GM12892 (cell line): Measurements from ENCODE around the gene FN1.

Source experiments
- POLR2A ChIP-seq: IDR thresholded peaks from 2 replicates; pipeline ENCODE4 v1.6.1; 2011; ENCODE audit warnings: low read depth, low read length, control low read depth
- POLR2AphosphoS5 ChIP-seq: IDR thresholded peaks from 2 replicates; pipeline ENCODE4 v1.6.1; 2011; ENCODE audit warnings: low read depth, low read length, control low read depth
- TAF1 ChIP-seq: IDR thresholded peaks from 2 replicates; pipeline ENCODE4 v1.6.1; 2011; ENCODE audit warnings: low read depth, mild to moderate bottlenecking, control low read depth, low read length, borderline replicate concordance

- no peak for TF ChIP-seq POLR2A
- TF ChIP-seq POLR2AphosphoS5 = no peak
- no peak for TF ChIP-seq TAF1
Observed at GRCh38 chr2:215420471-215420935, 15.4 kb downstream of the FN1 start.
